Measurements from ENCODE around the gene TAOK2.
A peak's percentile ranks its signal among the peaks of the same experiment; 100 is the strongest.

The TAOK2 gene

GRCh38 chr16:30006659-30007377 lies 33.1 kb downstream of the TAOK2 start:
- no peaks in the 10 kb centered on the region for H3K9me3 ChIP-seq (ENCODE audit: insufficient read depth, low read length)
- peaks cover 22% of the 10 kb centered on the region for H3K4me1 ChIP-seq (ENCODE audit: insufficient read depth, insufficient read length)
- H3K4me3 ChIP-seq (ENCODE audit: insufficient read length, low read depth), result no peak overlapping the region
- TF ChIP-seq SUZ12 (IDR thresholded peaks at IDR 0.05; ENCODE audit: extremely low read depth, insufficient read depth, insufficient read length) (no peak), ZNF274 (IDR thresholded peaks at IDR 0.05; ENCODE audit: low read depth, low read length) (no peak), YY1 (IDR thresholded peaks at IDR 0.05; ENCODE audit: insufficient read depth, insufficient read length) (no peak)
- peaks cover 7% of the 10 kb centered on the region for H3K27me3 ChIP-seq (ENCODE audit: insufficient read depth, insufficient read length)
- DNase-seq (ENCODE audit: low read depth, low spot score), result no peak
- H3K36me3 ChIP-seq (ENCODE audit: insufficient read depth, insufficient read length, low read length), result peaks cover 53% of the 10 kb centered on the region
- no peak overlapping the region for H3K9ac ChIP-seq (ENCODE audit: insufficient read length, low read depth)

DNA sequence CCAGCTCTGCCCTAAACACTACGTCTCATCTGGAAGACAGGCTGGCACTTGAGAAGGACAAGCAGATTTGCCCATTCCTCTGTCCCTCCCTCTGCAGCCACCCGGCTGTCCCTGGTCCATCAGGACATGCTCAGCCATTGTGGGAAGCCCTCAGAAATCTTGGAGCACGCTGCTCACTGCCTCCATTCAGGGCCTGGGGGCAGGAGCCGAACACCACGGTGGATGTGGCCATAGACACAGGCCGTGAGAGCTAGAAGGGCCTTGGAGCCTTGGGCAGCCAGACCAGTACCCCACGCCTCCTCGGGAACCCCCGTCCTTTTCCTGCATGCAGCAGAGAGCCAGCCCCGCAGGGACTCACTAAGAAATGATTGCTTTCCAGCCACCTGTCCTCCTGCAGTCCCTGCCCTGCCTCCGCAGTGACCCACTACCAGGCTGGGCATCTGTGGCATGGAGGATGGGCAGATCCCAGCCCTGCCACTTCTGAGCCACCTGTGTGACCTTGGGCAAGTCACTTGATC lies 33.8 kb downstream of the TAOK2 start:
- no peak for TF ChIP-seq YY1 (IDR thresholded peaks at IDR 0.05; ENCODE audit: insufficient read depth, insufficient read length)
- TF ChIP-seq ZNF274 (IDR thresholded peaks at IDR 0.05; ENCODE audit: low read depth, low read length), result no peak
- TF ChIP-seq SUZ12 (IDR thresholded peaks at IDR 0.05; ENCODE audit: extremely low read depth, insufficient read depth, insufficient read length), result no peak
- H3K4me1 ChIP-seq (ENCODE audit: insufficient read depth, insufficient read length), result peaks cover 25% of the 10 kb centered on the region
- no peak overlapping the region for H3K4me3 ChIP-seq (ENCODE audit: insufficient read length, low read depth)
- peaks cover 7% of the 10 kb centered on the region for H3K27me3 ChIP-seq (ENCODE audit: insufficient read depth, insufficient read length)
- peaks cover 47% of the 10 kb centered on the region for H3K36me3 ChIP-seq (ENCODE audit: insufficient read depth, insufficient read length, low read length)
- no peak overlapping the region for H3K9ac ChIP-seq (ENCODE audit: insufficient read length, low read depth)
- no peak for DNase-seq (ENCODE audit: low read depth, low spot score)
- no peaks in the 10 kb centered on the region for H3K9me3 ChIP-seq (ENCODE audit: insufficient read depth, low read length)

GRCh38 chr16:30009085-30009862 lies 35.6 kb downstream of the TAOK2 start:
- Histone ChIP-seq H3K27me3 (ENCODE audit: insufficient read depth, insufficient read length) (peaks cover 7% of the 10 kb centered on the region), H3K4me1 (ENCODE audit: insufficient read depth, insufficient read length) (peaks cover 25% of the 10 kb centered on the region), H3K9me3 (ENCODE audit: insufficient read depth, low read length) (no peaks in the 10 kb centered on the region), H3K36me3 (ENCODE audit: insufficient read depth, insufficient read length, low read length) (peaks cover 31% of the 10 kb centered on the region), H3K4me3 (ENCODE audit: insufficient read length, low read depth) (no peak overlapping the region), H3K9ac (ENCODE audit: insufficient read length, low read depth) (no peak overlapping the region)
- TF ChIP-seq SUZ12 (IDR thresholded peaks at IDR 0.05; ENCODE audit: extremely low read depth, insufficient read depth, insufficient read length) (no peak), ZNF274 (IDR thresholded peaks at IDR 0.05; ENCODE audit: low read depth, low read length) (no peak), YY1 (IDR thresholded peaks at IDR 0.05; ENCODE audit: insufficient read depth, insufficient read length) (no peak)
- DNase-seq (ENCODE audit: low read depth, low spot score), result no peak

GRCh38 chr16:30009990-30010843 lies 36.5 kb downstream of the TAOK2 start:
- Histone ChIP-seq H3K9me3 (ENCODE audit: insufficient read depth, low read length) (no peaks in the 10 kb centered on the region), H3K4me3 (ENCODE audit: insufficient read length, low read depth) (peak overlapping the region; percentile 82), H3K9ac (ENCODE audit: insufficient read length, low read depth) (peak overlapping the region; percentile 87), H3K27me3 (ENCODE audit: insufficient read depth, insufficient read length) (peaks cover 7% of the 10 kb centered on the region), H3K4me1 (ENCODE audit: insufficient read depth, insufficient read length) (peaks cover 19% of the 10 kb centered on the region), H3K36me3 (ENCODE audit: insufficient read depth, insufficient read length, low read length) (peaks cover 23% of the 10 kb centered on the region)
- no peak for DNase-seq (ENCODE audit: low read depth, low spot score)
- no peak for TF ChIP-seq ZNF274 (IDR thresholded peaks at IDR 0.05; ENCODE audit: low read depth, low read length)
- no peak for TF ChIP-seq SUZ12 (IDR thresholded peaks at IDR 0.05; ENCODE audit: extremely low read depth, insufficient read depth, insufficient read length)

DNA sequence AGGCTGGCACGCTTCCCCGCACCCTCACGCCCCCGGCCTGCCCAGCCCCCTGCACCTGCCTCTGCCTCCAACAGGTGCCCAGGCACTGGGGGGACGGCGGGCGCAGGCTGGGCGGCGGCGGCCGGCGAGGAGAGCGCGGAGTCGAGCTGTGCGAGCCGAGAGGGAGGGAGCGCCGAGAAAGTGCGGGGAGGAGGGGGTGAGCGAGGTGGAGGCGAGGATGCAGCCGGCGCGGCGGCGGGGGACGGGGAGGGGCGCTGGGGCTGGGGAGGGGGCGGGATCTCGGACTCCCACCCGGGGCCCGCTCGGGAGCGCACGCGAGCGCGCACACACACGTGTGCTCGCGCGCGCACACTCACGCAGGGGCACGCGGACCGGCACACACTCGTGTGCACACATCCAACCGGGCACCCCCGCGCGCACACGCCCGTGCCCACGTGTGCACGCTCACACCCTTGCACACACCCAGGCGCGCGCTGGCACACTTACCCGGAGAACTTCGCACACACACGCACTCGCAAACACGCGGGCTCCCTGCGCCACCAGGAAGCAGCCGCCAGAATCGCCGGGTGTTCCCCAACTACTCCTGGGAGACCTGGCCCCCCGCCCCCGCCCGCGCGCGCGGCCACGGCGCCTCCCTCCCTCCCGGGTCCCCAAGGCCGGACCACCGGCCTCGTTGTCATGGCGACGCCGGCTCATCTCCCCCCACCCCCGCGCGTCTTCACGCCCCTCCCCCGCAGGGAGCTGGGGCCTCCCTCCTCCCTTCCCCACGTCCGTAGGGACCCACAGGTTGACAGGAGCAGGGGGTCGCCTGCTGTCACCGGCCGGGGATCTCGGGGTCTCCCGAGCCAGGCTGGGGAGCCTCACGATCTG lies 37.4 kb downstream of the TAOK2 start, which contains the start of gene DOC2A:
Gene DOC2A (minus strand): TSS at position 184 of the 870 bp plus-strand sequence. CDS start 805 bp downstream, outside the sequence.
- peaks cover 14% of the 10 kb centered on the region for H3K36me3 ChIP-seq (ENCODE audit: insufficient read depth, insufficient read length, low read length)
- TF ChIP-seq YY1 (IDR thresholded peaks at IDR 0.05; ENCODE audit: insufficient read depth, insufficient read length) (no peak), SUZ12 (IDR thresholded peaks at IDR 0.05; ENCODE audit: extremely low read depth, insufficient read depth, insufficient read length) (no peak), ZNF274 (IDR thresholded peaks at IDR 0.05; ENCODE audit: low read depth, low read length) (no peak)
- peaks cover 7% of the 10 kb centered on the region for H3K27me3 ChIP-seq (ENCODE audit: insufficient read depth, insufficient read length)
- no peaks in the 10 kb centered on the region for H3K9me3 ChIP-seq (ENCODE audit: insufficient read depth, low read length)
- no peak for DNase-seq (ENCODE audit: low read depth, low spot score)
- peak within 1 kb of the TSS; percentile 87 for H3K9ac ChIP-seq (ENCODE audit: insufficient read length, low read depth)
- peak within 1 kb of the TSS; percentile 82 for H3K4me3 ChIP-seq (ENCODE audit: insufficient read length, low read depth)
- H3K4me1 ChIP-seq (ENCODE audit: insufficient read depth, insufficient read length), result peaks cover 13% of the 10 kb centered on the region

All from NT2/D1 (cell line).